ENCODE data around the gene BLTP3B.
"Not testable (repeated sequence)": the region's sequence is repeated elsewhere in the genome, so short reads cannot be mapped to it uniquely, and the experiment has no call there.

Gene BLTP3B

GRCh38 chr12:100142851-100143559, at the start of gene BLTP3B:
Gene BLTP3B, minus strand, starts transcription at chr12:100142874. Its CDS starts 239 bp downstream, at chr12:100142635.
- peak; percentile 89 to 97 for DNase-seq

- no peak for DNase-seq
Measured at GRCh38 chr12:100189636-100190394, 47.1 kb upstream of the BLTP3B start.

- DNase-seq: not testable (repeated sequence)
Measured at GRCh38 chr12:100188888-100189635, 46.4 kb upstream of the BLTP3B start.

- no peak for DNase-seq
Measured at GRCh38 chr12:100187857-100188519, 45.3 kb upstream of the BLTP3B start.

- DNase-seq: no peak
Measured at GRCh38 chr12:100187068-100187467, 44.4 kb upstream of the BLTP3B start.

GRCh38 chr12:100186071-100186470, 43.4 kb upstream of the BLTP3B start:
- DNase-seq: no peak

- no peak for DNase-seq
Measured at GRCh38 chr12:100185361-100185894, 42.8 kb upstream of the BLTP3B start.

- no peak for DNase-seq
Measured at GRCh38 chr12:100184549-100185145, 42.0 kb upstream of the BLTP3B start.

GRCh38 chr12:100179252-100179651, 36.6 kb upstream of the BLTP3B start:
- no peak for DNase-seq

- DNase-seq: not testable (repeated sequence)
Measured at GRCh38 chr12:100176493-100176892, 33.8 kb upstream of the BLTP3B start.

- no peak for DNase-seq
Measured at GRCh38 chr12:100174495-100174894, 31.8 kb upstream of the BLTP3B start.

- no peak for DNase-seq
Measured at GRCh38 chr12:100173111-100173510, 30.4 kb upstream of the BLTP3B start.

GRCh38 chr12:100171248-100171647, 28.6 kb upstream of the BLTP3B start:
- no peak for DNase-seq

- DNase-seq: no peak
Measured at GRCh38 chr12:100170313-100170858, 27.7 kb upstream of the BLTP3B start.

GRCh38 chr12:100169345-100169744, 26.7 kb upstream of the BLTP3B start:
- DNase-seq: no peak

- no peak for DNase-seq
Measured at GRCh38 chr12:100168562-100168961, 25.9 kb upstream of the BLTP3B start.

GRCh38 chr12:100166232-100166631, 23.6 kb upstream of the BLTP3B start:
- DNase-seq: no peak

GRCh38 chr12:100165356-100165755, 22.7 kb upstream of the BLTP3B start:
- DNase-seq: no peak

GRCh38 chr12:100164153-100164704, 21.6 kb upstream of the BLTP3B start:
- no peak for DNase-seq

- peak; percentile 61 to 67 for DNase-seq
Measured at GRCh38 chr12:100163416-100164152, 20.9 kb upstream of the BLTP3B start.

Measured in stimulated activated CD4-positive, alpha-beta T cell treated with anti-CD3 and anti-CD28 coated beads, Interleukin-4, amount 100 ng/mL, for 4 hours (primary cell).